HK-2 (cell line): ENCODE data around the gene PIEZO2.
"Not testable (repeated sequence)": the region's sequence is repeated elsewhere in the genome, so short reads cannot be mapped to it uniquely, and the experiment has no call there.

Experiments used
- DNase-seq: peaks from one replicate; pipeline ENCODE4 v3.0.0-alpha.2; 2018; ENCODE audit not compliant: unreplicated experiment

PIEZO2 gene

DNA sequence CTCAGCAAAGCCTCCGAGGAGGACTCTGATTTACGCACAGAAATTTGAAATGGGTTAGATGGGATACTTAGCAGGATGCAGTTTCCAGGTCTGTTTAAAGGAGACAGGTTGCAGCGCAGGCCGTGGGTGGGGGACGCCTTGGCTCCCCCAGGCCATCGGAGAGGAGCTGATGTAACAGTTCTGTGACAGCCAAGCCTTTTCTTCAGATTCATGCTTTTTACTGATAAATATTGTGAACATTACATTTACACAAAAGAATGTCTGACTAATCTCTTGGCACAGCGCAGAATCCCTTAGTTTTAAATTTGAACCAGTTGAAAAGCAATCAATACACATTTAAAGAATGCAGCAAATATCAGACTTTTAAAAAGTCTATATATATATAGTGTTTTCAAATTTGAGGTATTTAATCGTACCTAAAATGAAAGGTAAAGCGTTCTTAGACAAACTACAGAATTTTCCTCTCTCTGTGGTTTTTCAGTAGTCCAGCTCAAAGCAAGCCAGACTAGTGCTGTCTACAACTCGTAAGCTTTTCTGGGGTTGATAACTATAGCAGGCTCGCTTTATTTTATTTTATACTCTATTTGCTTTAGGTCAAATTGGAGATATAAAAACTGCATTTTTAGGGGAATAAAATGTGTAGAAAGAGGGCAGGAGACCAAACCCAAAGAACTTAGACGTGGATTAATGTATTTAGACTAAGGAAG is 221.9 kb downstream of the PIEZO2 start:
- no peak for DNase-seq

DNA sequence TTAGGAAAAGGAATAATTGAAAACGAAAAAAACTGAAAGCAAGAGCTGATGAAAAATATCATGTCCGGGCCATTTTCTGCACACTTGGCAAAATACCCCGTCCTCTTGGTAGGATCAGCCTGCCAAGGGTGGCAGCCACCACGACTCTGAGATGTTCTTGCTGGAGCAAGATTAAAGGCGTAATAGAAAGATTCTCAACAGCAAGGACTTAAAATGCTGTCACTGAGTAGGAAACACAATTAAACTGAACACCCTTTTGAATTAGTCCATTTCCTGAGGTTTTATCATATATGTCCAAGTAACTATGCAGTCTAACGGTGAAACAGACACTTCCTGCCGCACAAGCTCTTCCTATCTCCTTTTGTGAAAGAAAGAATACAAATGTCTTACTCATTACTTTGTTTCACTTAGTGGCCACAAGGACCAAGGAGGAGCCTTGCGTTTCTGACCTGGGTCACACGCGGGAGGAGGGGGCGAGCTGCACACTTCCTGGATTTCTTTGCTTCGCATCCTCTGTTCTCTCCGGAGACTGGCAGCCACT is 222.7 kb downstream of the PIEZO2 start:
- DNase-seq, result no peak

DNA sequence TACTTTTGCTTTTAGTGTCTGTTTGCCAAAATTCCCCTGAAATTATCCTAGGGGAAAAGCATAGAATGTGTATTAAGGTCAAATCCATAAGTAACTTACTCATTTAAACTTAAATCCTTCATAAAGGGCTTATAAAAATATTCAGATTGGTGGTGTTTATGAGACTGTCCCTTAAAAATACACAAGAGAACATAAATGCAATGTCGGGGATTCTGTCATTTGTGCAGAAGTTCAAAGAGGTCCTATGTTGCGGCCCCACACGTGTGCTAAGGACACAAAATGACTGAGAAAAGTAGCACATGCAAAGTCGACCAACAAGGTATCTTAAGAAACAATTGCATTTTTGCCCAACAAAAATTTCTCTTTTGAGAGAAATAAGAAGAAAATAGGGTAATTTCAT is 225.1 kb downstream of the PIEZO2 start:
- DNase-seq, result no peak

DNA sequence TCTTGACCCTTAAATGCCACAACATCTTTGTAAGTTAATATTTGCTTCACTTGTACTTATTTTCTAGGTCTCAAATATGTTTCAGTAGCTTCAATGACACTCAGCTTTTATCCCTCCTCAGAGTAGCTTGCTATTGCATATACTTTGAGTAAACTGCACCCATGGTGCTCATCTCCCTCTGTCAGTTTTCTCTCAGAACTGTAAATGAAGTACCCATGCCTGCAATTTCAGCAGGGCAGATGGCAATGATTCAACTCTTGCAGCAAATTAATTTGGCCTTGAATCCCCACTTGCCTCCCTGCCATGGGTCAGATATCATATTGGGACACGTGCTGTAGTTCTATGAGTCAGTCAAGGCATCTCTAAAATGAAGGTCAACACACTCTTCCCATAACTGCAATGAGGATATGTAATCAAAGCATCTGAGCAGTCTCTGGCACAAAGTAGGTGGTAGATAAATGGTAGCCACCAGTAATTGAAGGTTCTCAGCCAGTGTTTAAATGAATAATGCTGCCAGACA is 225.8 kb downstream of the PIEZO2 start:
- no peak for DNase-seq

DNA sequence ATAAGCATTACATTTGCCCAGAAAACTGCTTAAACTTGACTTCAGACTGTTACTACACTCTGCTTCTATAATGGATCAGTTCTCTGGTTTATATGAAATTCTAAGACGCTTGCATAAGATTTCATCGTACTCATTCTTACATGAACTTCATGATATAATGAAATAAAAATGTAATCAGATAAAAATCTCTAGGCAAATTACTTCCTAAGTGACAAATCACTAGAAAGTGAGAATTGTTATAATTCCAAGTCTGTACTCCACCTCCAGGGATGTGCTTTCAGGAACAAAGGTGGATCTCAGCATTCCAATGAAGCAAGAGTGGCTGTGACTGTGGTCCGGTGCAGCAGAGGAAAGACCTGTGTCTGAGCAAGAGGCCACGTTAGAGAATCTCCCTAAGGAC is 226.2 kb downstream of the PIEZO2 start:
- DNase-seq, result no peak

DNA sequence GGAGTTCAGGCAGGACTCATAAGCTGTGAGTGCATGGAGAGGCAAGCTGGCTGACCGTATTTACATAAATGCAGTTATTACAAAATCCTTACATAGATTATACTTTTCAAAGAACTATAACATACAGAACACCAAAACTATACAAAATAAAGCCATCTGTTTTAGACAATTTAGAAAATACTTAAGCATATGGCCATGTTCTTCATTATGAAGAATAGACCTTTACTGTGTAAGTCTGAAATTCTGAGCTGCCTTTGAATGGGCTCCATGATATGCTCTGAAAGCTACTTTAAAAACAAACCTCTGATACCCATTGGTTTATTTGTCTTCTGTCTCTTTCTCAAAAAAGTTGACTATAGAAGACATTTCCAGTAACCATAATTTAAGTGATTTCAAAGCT is 226.7 kb downstream of the PIEZO2 start:
- not testable (repeated sequence) for DNase-seq

DNA sequence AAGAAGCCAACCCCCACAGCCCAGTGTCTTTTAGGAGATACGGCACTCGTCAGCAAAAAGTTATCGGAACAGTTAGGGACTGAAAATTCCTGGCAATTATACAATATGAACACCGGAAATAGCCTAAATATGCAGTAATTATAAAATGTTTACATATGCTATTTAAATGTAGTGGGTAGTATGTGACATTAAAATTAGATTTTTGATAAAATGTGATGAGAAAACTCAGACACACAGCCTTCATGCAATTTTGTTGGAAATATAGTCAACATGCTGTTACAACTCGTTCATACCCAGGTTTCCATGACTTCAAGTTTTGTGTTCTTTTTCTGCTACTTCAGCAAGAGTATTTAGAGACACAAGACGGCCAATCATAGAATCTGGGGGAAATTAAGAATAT is 229.1 kb downstream of the PIEZO2 start:
- DNase-seq, result not testable (repeated sequence)

DNA sequence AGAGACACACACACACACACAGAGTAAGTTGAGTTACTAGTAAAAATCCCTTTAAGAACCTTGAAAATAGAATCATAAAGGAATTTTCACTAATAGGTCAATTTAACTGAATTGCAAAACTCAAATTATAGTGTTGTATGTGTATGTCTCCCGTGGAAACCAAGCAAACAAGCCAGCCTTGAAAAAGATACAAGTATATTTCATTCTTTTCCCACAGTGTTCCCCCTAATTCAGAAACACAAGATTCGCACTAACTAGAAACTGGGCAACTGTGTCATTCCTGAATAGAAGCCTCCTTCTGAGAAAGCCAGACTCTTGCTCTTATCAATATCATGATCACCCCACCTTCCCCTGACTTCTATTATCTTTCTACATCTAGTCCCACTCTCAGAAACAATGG is 229.5 kb downstream of the PIEZO2 start:
- DNase-seq, result no peak

DNA sequence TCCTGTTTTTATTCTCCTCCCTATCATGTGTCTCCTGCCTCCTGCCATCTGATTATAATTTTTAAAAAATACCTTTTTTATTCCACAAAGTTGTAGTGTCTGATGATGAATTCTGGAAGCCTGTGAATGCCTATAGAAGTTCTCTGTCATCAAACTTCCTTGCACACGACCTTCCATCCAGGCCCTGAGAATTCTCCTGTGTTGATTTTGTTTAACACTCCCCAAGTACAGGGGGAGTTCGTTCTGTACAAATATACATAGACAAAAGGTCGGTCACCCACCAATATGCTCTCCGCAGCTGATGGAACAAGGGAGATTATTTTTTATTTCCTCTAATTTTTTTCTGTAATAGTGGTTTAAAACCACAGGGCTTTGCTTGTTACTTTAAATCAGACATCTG is 232.5 kb downstream of the PIEZO2 start:
- DNase-seq, result no peak

DNA sequence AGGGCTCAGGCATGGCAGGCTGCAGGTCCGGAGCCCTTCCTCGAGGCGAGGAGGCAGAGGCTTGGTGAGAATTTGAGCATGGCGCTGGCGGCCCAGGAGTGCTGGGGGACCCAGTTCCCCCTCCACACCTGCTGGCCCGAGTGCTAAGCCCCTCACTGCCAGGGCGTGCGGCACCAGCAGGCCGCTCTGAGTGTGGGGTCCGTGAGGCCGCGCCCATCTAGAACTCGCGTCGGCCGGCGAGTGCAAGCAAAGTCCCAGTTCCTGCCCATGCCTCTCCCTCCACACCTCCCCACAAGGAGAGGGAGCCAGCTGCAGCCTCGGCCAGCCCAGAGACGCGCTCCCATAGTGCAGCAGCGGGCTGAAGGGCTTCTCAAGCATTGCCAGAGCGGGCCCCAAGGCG is 233.0 kb downstream of the PIEZO2 start:
- DNase-seq, result no peak

DNA sequence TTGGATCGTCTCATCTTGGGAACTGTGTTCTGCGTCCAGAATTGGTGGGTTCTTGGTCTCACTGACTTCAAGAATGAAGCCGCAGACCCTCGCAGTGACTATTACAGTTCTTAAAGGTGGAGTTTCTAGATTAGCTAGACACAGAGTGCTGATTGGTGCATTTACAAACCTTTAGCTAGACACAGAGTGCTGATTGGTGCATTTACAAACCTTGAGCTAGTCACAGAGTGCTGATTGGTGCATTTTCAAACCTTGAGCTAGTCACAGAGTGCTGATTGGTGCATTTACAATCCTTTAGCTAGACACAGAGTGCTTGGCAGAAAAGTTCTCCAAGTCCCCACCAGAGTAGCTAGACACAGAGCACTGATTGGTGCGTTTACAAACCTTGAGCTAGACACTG is 233.6 kb downstream of the PIEZO2 start:
- DNase-seq, result not testable (repeated sequence)

DNA sequence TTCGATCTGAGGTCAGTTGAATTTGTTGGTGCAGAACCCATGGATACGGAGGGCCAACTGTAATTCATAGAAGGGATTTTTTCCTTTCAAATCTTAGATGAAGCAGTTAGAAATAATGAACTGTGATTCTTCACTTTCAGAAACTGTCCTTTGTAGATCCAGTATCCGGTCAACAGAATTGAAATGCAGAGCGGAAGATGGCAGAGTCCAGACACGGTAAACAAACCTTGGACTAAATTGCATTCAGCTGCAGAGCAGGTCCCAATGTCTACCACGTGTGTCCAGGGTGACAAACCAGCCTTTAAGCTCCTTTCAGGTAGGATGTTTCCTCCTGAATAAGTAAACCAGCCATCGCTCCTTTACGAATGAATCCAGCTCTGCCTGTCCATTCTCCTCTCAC is 234.8 kb downstream of the PIEZO2 start:
- not testable (repeated sequence) for DNase-seq

DNA sequence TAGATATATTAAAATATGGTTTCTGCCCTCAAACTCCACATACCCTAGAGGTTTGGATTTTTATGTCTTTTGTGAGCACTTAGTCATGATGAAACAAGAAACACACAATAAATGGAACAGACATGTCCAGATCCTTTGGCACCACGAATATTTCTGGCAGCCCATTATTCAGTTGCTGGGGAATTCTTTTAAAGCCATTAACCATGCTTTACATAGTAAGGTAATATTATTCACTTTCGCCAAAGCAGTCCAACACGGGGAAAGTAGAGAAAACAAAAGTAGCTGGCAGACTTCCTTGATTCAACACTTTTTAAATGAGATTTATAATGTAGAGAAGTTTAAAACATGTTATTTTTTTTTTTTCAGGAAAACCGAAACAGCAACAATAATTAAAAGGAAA is 235.4 kb downstream of the PIEZO2 start:
- no peak for DNase-seq

DNA sequence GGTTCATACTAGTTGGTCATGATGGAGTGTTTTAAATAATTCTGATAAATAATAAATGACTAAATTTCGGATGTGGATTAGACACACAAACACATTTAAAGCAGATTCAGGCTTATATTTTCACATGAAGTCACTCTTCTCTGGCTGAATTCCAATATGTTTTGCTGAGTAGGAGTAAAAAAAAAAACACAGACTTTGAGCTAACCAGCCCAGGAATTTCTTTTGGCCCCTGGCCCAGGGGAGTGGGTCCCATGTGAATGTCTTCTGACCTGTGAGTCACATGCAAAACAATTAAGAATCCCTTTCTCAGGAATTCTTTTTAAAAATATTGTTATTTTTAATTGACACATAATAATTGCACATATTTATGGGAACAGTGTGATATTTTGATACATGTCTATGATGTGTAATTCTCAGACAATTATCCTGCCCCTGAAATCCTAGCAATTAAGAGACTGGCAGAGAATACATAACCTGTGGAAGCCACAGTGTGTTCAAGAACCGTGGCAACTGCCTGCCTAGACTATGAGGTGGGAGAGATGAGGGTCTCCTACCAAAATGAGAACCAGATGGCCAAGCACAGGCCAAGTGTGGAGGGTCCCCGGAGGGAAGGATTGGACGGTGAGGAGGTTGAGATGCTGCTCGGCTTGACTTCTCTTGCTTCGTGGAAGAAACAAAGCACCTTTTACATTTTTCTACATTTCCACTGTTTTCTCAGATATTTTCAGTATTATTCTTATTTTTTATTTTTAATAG is 236.4 kb downstream of the PIEZO2 start:
- DNase-seq, result no peak

DNA sequence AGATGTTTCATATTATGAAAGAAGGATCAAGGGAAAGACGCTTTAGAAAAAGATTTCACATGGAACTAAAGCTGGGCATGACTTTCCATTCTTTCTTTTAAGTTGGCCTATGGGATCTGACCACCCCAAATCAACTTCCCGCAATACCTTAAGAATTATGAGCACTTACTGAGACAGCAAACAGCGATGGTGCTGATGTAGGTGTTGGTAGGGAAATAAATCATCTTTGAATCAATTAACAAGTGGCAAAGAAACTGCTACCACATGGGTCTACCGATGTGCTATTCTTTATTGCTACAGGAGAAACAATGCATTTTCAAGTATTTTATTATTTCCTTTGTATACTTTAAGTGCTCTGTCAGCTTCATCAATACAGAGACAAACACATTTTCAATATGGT is 239.6 kb downstream of the PIEZO2 start:
- no peak for DNase-seq

DNA sequence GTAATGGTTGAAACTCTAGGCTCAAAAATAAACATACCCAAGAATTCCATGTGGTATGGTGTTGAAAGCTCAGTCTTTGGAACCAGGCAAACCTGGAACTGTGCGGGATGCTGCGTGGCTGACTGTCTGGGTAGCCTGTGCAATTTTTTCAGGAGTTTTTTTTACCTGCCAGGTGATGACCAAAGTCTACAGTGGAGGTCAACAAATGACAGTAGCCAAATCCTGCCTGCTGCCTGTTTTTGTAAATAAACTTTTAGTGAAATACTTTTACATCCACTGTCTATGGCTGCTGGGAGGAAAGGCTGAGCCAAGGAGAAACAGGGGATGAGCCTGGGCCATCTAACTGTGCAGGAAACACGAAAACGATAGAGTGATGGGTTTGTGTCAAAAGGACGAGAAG is 240.6 kb downstream of the PIEZO2 start:
- DNase-seq, result no peak

DNA sequence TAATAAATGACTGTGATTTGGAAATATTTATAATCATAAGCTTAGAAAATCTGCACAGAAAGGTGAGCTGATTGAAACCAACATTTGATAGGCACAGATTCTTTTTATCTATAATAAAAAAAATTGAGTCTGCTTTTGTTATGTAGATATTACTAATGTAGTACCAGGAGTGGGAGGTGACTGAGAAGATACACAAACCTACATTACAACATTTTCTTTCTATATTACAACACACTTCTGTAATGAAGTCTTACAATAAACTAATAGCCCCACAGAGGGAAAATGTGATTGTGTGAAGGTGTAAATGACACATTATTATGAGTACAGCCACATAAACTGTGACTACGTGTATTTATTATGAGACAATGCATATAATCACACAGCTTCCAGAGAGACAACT is 241.6 kb downstream of the PIEZO2 start:
- DNase-seq, result no peak

DNA sequence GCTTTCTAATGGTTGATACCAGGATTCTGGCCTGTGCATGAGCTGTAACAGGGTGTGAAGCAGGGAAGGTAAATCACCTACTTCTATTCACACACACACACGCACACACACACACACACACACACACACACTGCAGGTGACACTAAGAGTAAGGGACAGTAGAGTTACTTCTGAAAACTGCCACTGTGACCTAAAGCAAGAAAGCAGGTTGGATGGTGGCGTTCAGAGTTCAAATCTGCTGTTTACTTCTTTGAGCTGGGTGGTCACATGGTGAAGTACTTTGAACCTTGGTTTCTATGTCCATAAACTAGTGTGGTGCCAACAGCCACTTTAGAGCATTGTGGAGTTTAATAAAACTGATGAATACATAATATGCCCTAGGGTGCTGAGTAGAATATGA is 248.0 kb downstream of the PIEZO2 start:
- DNase-seq, result no peak

DNA sequence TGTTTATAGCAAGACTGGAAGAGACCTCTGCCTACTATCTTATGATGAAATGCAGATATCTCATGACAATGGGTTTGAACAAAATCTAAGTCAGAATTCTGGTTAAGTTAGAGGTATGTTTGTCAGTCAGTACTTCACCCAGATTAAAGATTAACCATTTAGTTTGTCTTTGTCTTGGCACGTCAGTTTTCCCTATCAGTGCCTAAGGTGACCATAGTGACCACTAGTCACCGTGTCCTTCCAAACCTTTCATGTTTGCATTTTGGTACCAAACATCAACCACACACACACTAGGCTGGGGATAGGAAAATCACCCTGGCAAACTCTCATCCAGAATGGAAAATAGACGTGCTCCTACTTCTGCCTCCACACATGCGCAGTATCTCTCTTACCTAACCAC is 248.9 kb downstream of the PIEZO2 start:
- no peak for DNase-seq

DNA sequence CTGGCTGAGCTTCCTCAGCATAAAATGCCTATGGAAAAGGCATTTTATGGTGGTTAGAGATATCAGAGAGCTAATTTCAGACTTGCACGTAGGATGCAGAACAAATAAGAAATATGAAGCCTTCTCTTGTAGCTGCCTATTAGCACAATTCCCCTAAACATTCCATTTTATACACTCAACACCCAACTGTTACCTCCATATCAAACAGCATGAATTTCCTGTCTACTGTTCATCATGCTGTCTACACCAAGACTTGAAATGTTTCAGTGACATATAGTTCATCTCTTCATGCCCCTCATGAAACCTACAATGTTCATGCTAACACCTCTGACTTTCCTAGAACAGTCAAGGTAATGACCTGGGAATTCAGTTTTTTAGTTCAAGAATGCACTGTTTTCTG is 249.9 kb downstream of the PIEZO2 start:
- DNase-seq, result no peak

DNA sequence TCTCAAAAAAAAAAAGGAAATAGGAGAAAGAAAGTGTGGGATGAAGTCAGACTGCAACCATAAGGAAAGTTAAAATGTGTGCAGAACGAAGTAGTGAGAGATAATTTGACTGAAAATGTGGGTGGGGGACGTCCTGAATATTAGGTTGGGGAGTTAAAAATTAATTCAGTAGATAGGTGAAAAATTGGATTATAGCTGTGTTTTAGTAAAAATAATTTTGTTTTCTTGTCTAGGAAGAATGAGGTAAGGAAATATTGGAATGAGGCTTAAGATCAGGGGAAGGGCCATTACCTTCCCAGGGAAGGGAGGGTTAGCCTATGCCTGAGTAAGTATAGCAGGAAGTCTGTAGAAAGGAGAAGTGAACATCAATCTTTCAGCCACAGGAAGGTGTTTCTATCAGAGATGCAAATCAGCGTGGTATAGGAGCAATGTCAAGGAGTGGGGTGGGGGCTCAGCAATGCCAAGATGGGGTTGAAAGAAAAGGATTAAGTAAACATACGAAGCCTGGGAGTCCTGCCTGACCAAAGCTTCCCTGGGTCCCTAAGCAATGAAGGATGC is 250.9 kb downstream of the PIEZO2 start:
- DNase-seq, result no peak

DNA sequence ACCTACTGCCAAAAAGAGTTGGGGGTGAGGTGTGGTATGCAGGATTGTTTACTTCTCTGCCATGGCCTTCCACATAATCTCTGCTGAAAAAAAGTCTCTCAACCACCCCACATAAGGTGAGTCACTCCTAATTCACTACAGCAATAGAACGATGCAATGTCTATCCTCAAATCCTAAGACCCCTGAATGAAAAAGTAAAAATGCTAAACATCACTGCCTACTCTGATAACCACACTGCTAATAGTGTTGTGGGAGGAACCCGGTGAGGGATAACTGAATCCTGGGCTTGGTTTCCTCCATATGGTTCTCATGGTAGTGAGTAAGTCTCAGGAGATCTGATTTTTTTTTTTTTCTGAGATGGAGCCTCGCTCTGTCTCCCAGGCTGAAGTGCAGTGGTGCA is 252.5 kb downstream of the PIEZO2 start:
- no peak for DNase-seq

DNA sequence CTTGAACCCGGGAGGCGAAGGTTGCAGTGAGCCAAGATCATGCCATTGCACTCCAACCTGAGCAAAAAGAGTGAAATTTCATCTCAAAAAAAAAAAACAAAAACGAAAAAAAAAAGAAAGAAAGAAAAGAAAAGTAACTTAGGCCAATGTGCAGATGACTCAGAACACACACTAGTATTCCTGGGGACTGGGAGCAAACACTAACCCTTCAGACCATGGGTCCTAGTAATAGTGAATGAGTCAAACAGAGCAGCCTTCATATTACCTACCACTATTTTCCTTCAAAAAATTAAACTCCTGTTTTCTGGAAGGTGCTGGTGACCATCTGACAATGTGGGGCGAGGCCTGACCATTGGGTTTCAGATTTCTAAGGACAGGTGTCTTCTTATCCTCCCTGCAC is 253.4 kb downstream of the PIEZO2 start:
- no peak for DNase-seq
